Stimulated activated effector memory CD8-positive, alpha-beta T cell treated with anti-CD3 and anti-CD28 coated beads, Interleukin-12 subunit alpha, Interleukin-12 subunit beta, amount 100 ng/mL, for 72 hours (primary cell): Measurements from ENCODE around the gene RERE.

Source experiments
- ATAC-seq: fragments of 150-1000 bp; cut with Tn5 transposase; 2 replicates; pipeline ENCODE4 v1.10.0; 2021
- DNase-seq, 2 donors: peaks; one replicate each; pipeline ENCODE4 v3.0.0; 2021 to 2022; ENCODE audit warnings: low spot score in 2 of 2
- H3K27ac Mint-ChIP-seq: one replicate; pipeline ENCODE4 v1.8.0; 2022; ENCODE audit warnings: mild to moderate bottlenecking, mixed read lengths
- H3K36me3 Mint-ChIP-seq: one replicate; pipeline ENCODE4 v1.8.0; 2022; ENCODE audit warnings: mild to moderate bottlenecking, mixed read lengths
- H3K4me1 Mint-ChIP-seq: one replicate; pipeline ENCODE4 v1.8.0; 2022; ENCODE audit warnings: mixed read lengths
- H3K4me3 Mint-ChIP-seq: one replicate; pipeline ENCODE4 v1.8.0; 2022; ENCODE audit warnings: mild to moderate bottlenecking, mixed read lengths
- H3K9me3 Mint-ChIP-seq: one replicate; pipeline ENCODE4 v1.8.0; 2022; ENCODE audit warnings: mixed read lengths

The RERE gene

GRCh38 chr1:8660411-8660828 is 157.0 kb downstream of the RERE start:
- no peak overlapping the region for H3K27ac Mint-ChIP-seq
- H3K36me3 Mint-ChIP-seq = peaks cover 9% of the 10 kb centered on the region
- peaks cover 7% of the 10 kb centered on the region for H3K4me1 Mint-ChIP-seq
- ATAC-seq = no peak
- DNase-seq = no peak
- H3K9me3 Mint-ChIP-seq = no peaks in the 10 kb centered on the region
- no peak overlapping the region for H3K4me3 Mint-ChIP-seq

GRCh38 chr1:8659593-8659992 is 157.8 kb downstream of the RERE start:
- ATAC-seq (no peak), DNase-seq (no peak)
- Mint-ChIP-seq H3K9me3 (no peaks in the 10 kb centered on the region), H3K4me1 (peaks cover 7% of the 10 kb centered on the region), H3K27ac (no peak overlapping the region), H3K4me3 (no peak overlapping the region), H3K36me3 (peaks cover 17% of the 10 kb centered on the region)

GRCh38 chr1:8653878-8654277 is 163.6 kb downstream of the RERE start:
- Mint-ChIP-seq H3K27ac (no peak overlapping the region), H3K4me1 (peaks cover 24% of the 10 kb centered on the region)

GRCh38 chr1:8652467-8653046 is 164.9 kb downstream of the RERE start:
- peaks cover 20% of the 10 kb centered on the region for H3K36me3 Mint-ChIP-seq
- H3K4me3 Mint-ChIP-seq = peak overlapping the region; percentile 27
- H3K9me3 Mint-ChIP-seq = no peaks in the 10 kb centered on the region
- peak overlapping the region; percentile 82 for H3K27ac Mint-ChIP-seq
- DNase-seq = no peak
- peaks cover 34% of the 10 kb centered on the region for H3K4me1 Mint-ChIP-seq
- peak; percentile 71 for ATAC-seq

More at GRCh38 chr1:8653878-8654277, 163.6 kb downstream of the RERE start:
- Mint-ChIP-seq H3K4me3 (no peak overlapping the region), H3K36me3 (peaks cover 20% of the 10 kb centered on the region), H3K9me3 (no peaks in the 10 kb centered on the region)
- DNase-seq = no peak
- no peak for ATAC-seq

GRCh38 chr1:8651962-8652361 is 165.5 kb downstream of the RERE start:
- Mint-ChIP-seq H3K27ac (peak overlapping the region; percentile 82), H3K9me3 (no peaks in the 10 kb centered on the region), H3K4me1 (peaks cover 39% of the 10 kb centered on the region), H3K4me3 (peak overlapping the region; percentile 27), H3K36me3 (peaks cover 20% of the 10 kb centered on the region)
- DNase-seq (no peak), ATAC-seq (no peak)

- no peak for DNase-seq
- Mint-ChIP-seq H3K9me3 (no peaks in the 10 kb centered on the region), H3K4me3 (peak overlapping the region; percentile 27), H3K36me3 (peaks cover 20% of the 10 kb centered on the region), H3K27ac (peak overlapping the region; percentile 82), H3K4me1 (peaks cover 39% of the 10 kb centered on the region)
- peak; percentile 38 for ATAC-seq
Observed at GRCh38 chr1:8651236-8651890, 166.1 kb downstream of the RERE start.

- Mint-ChIP-seq H3K4me3 (no peak overlapping the region), H3K36me3 (peaks cover 6% of the 10 kb centered on the region), H3K9me3 (no peaks in the 10 kb centered on the region), H3K4me1 (peaks cover 39% of the 10 kb centered on the region), H3K27ac (no peak overlapping the region)
- ATAC-seq (no peak), DNase-seq (no peak)
Observed at GRCh38 chr1:8649875-8650274, 167.6 kb downstream of the RERE start.

- Mint-ChIP-seq H3K36me3 (no peaks in the 10 kb centered on the region), H3K4me1 (peaks cover 39% of the 10 kb centered on the region)
- DNase-seq = no peak
Observed at GRCh38 chr1:8649027-8649426, 168.4 kb downstream of the RERE start.

GRCh38 chr1:8646996-8647395 is 170.4 kb downstream of the RERE start:
- Mint-ChIP-seq H3K36me3 (no peaks in the 10 kb centered on the region), H3K4me1 (peaks cover 36% of the 10 kb centered on the region), H3K4me3 (no peak overlapping the region), H3K27ac (no peak overlapping the region), H3K9me3 (no peaks in the 10 kb centered on the region)
- DNase-seq = no peak
- ATAC-seq = no peak

More at GRCh38 chr1:8649027-8649426, 168.4 kb downstream of the RERE start:
- no peaks in the 10 kb centered on the region for H3K9me3 Mint-ChIP-seq
- peak; percentile 93 for ATAC-seq
- no peak overlapping the region for H3K4me3 Mint-ChIP-seq
- H3K27ac Mint-ChIP-seq = no peak overlapping the region

GRCh38 chr1:8646189-8646588 is 171.3 kb downstream of the RERE start:
- no peak for ATAC-seq
- Mint-ChIP-seq H3K4me1 (peaks cover 28% of the 10 kb centered on the region), H3K9me3 (no peaks in the 10 kb centered on the region), H3K36me3 (no peaks in the 10 kb centered on the region), H3K27ac (no peak overlapping the region), H3K4me3 (no peak overlapping the region)
- DNase-seq = no peak

GRCh38 chr1:8643542-8644536 is 173.6 kb downstream of the RERE start:
- Mint-ChIP-seq H3K36me3 (no peaks in the 10 kb centered on the region), H3K4me1 (peaks cover 21% of the 10 kb centered on the region), H3K27ac (no peak overlapping the region), H3K9me3 (no peaks in the 10 kb centered on the region), H3K4me3 (no peak overlapping the region)
- ATAC-seq (no peak), DNase-seq (no peak)

- no peak for ATAC-seq
- Mint-ChIP-seq H3K9me3 (no peaks in the 10 kb centered on the region), H3K4me3 (no peak overlapping the region)
Observed at GRCh38 chr1:8642114-8642513, 175.3 kb downstream of the RERE start.

GRCh38 chr1:8641377-8641997 is 176.0 kb downstream of the RERE start:
- DNase-seq (no peak), ATAC-seq (no peak)
- Mint-ChIP-seq H3K9me3 (no peaks in the 10 kb centered on the region), H3K4me3 (no peak overlapping the region), H3K27ac (no peak overlapping the region), H3K4me1 (peaks cover 6% of the 10 kb centered on the region), H3K36me3 (no peaks in the 10 kb centered on the region)

More at GRCh38 chr1:8642114-8642513, 175.3 kb downstream of the RERE start:
- no peak for DNase-seq
- H3K4me1 Mint-ChIP-seq = peaks cover 7% of the 10 kb centered on the region
- no peak overlapping the region for H3K27ac Mint-ChIP-seq
- H3K36me3 Mint-ChIP-seq = no peaks in the 10 kb centered on the region

GRCh38 chr1:8640950-8641349 is 176.5 kb downstream of the RERE start:
- no peak overlapping the region for H3K27ac Mint-ChIP-seq
- no peaks in the 10 kb centered on the region for H3K36me3 Mint-ChIP-seq
- no peak overlapping the region for H3K4me3 Mint-ChIP-seq
- no peaks in the 10 kb centered on the region for H3K9me3 Mint-ChIP-seq
- DNase-seq (no peak), ATAC-seq (no peak)
- H3K4me1 Mint-ChIP-seq = peaks cover 6% of the 10 kb centered on the region

GRCh38 chr1:8639148-8639547 is 178.3 kb downstream of the RERE start:
- no peak for DNase-seq
- H3K36me3 Mint-ChIP-seq = no peaks in the 10 kb centered on the region
- peaks cover 6% of the 10 kb centered on the region for H3K4me1 Mint-ChIP-seq
- no peaks in the 10 kb centered on the region for H3K9me3 Mint-ChIP-seq
- H3K4me3 Mint-ChIP-seq = no peak overlapping the region
- no peak overlapping the region for H3K27ac Mint-ChIP-seq
- no peak for ATAC-seq
